Body of pancreas (tissue), 4 donors: Measurements from ENCODE around the gene PERM1.

Experiments used
- POLR2A ChIP-seq, 3 donors: fragments of 450-650 bp; IDR thresholded peaks; one replicate each; pipeline ENCODE4 v1.6.1; 2016; ENCODE audit warnings: antibody characterized with exemption in 3 of 3, mild to moderate bottlenecking in 2 of 3
- TF ChIP-seq, protein P1 (sequence below), 7 experiments: fragments of 450-650 bp in 4 of 7; fragments of 200-600 bp in 3 of 7; sonication (generic) in 3 of 7; IDR thresholded peaks; one replicate each; pipeline ENCODE4 v1.5.1; 2016 to 2019; ENCODE audit warnings: antibody characterized with exemption in 7 of 7

DNA sequence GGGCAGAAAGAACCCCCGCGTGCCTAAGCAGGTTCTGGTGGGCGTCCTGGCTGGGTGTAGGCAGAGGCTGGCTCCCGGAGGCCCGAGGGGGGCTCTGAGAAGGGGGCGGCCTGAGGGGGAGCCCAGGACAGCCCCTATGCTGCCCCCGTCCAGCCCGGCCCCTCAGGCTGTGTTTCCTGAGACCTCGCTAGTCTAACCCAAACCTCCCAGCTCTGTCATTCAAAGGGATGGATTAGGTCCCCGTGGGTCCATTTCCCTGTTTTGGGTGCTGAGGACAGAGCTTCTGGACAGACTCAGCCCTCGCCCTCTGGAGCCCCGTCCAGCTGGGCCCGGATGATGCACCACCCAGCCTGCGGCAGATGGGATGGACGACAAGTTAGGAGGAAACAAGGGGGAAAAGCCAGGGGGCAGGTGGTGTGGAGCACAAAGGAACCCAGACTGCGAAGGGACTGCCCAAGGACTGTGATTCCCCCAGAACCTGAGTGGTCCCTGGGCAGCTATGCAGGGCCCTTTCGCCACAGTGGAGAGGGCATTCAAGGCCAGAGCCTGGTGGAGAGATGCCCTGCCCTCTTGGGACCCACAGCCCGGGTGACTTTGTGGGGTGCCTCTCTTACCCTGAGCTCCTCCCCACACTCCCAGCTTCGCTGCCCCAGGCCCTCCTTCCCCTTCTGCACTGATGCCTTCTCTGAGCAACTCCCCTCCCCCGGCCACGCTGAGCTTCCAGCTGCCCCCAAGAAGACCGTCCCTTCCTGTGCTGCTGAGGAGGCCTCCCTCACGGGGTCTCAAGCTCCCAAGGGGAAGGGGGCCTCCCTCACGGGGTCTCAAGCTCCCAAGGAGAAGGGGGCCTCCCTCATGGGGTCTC, 15.2 kb upstream of the PERM1 start:
- TF ChIP-seq, protein P1, sequence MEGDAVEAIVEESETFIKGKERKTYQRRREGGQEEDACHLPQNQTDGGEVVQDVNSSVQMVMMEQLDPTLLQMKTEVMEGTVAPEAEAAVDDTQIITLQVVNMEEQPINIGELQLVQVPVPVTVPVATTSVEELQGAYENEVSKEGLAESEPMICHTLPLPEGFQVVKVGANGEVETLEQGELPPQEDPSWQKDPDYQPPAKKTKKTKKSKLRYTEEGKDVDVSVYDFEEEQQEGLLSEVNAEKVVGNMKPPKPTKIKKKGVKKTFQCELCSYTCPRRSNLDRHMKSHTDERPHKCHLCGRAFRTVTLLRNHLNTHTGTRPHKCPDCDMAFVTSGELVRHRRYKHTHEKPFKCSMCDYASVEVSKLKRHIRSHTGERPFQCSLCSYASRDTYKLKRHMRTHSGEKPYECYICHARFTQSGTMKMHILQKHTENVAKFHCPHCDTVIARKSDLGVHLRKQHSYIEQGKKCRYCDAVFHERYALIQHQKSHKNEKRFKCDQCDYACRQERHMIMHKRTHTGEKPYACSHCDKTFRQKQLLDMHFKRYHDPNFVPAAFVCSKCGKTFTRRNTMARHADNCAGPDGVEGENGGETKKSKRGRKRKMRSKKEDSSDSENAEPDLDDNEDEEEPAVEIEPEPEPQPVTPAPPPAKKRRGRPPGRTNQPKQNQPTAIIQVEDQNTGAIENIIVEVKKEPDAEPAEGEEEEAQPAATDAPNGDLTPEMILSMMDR (IDR thresholded peaks at IDR 0.05): no peak
- no peak for TF ChIP-seq POLR2A (IDR thresholded peaks at IDR 0.05)
